Fibroblast of upper back skin (primary cell): ENCODE results near the gene TULP4.
"Not testable (repeated sequence)": the region's sequence is repeated elsewhere in the genome, so short reads cannot be mapped to it uniquely, and the experiment has no call there.

Experiments used
- DNase-seq: peaks from one replicate; pipeline ENCODE4 v3.0.0-alpha.2; 2013

TULP4 gene

DNA sequence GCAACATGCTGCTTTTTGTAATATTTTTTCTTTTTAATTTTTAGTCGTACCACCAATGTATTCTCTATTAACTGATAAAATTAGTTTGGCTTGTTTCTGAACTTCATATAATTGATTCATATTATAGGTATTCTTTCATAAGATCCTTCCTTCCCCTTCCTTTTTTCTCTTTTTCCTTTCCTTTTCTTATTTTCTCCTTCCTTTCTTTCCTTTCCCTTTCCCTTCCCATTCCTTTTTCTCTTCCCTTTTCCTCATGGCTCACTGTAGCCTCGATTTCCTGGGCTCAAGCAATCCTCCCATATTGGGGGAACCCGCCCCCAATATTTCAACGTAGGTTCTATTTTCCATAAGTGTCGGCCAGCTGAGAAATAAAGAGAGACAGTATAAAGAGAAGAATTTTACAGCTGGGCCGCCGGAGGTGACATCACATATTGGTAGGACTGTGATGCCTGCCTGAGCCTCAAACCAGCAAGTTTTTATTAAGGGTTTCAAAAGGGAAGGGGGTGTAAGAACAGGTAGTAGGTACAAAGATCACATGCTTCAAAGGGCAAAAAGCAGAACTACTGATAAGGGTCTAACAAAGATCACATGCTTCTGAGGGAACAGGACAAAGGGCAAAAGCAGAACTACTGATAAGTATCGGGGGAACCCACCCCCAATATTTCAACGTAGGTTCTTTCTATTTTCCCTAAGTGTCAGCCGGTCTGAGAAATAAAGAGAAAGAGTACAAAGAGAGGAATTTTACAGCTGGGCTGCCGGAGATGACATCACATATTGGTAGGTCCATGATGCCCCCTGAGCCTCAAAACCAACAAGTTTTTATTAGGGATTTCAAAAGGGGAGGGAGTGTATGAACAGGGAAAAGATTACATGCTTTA, 16.1 kb upstream of the TULP4 start:
- not testable (repeated sequence) for DNase-seq

DNA sequence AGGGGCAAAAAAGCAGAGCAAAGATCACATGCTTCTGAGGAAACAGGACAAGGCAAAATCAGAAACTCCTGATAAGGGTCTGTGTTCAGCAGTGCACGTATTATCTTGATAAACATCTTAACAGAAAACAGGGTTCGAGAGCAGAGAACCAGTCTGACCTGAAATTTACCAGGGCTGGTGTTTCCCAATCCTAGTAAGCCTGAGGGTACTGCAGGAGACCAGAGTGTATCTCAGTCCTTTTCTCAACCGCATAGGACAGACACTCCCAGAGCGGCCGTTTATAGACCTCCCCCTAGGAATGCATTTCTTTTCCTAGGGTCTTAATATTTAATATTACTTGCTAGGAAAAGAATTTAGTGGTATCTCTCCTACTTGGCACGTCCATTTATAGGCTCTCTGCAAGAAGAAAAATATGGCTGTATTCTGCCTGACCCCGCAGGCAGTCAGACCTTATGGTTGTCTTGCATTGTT, 15.4 kb upstream of the TULP4 start:
- DNase-seq, result not testable (repeated sequence)

DNA sequence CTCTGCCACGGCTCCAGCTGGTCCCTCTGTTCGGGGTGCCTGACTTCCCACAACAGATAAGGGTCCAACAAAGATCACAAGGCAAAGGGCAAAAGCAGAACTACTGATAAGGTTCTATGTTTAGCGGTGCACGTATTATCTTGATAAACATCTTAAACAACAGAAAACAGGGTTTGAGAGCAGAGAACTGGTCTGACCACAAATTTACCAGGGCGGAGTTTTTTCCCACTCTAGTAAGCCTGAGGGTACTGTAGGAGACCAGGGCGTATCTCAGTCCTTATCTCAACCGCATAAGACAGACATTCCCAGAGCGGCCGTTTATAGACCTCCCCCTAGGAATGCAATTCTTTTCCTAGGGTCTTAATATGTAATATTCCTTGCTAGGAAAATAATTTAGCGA, 14.6 kb upstream of the TULP4 start:
- DNase-seq, result not testable (repeated sequence)

DNA sequence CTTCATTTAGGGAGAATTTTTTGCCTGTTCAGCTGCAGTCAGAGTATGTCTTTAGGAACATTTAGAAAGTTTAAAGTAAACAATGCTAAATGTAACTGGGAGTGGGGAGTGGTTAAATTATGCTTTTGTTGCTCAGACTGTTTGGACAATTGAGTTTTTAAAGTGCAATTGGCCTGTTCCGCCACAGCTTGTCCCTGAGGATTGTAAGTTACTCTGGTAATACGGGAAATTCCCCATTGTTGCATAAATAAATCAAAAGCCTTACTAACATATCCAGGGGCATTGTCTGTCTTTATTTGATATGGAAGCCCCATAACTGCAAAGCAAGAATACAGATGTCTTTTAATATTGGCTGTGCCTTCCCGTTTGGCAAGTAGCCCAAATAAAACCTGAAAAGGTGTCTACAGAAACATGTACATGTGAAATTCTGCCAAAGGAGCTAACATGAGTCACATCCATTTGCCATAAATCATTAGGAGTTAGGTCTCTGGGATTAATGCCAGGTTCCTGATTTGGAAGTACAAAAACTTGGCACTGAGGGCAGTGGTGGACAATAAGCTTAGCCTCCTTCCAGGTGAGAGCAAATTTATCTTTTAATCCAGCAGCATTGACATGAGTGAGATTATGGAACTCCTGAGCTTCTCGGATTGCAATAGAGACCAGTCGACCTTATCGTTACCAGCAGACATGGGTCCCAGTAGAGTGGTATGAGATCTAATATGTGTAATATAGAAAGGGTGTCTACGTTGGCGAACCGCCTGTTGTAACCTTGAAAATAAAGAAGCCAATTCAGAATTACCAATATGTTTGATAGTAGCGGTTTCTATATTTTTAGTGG, 11.7 kb upstream of the TULP4 start:
- peak; percentile 63 for DNase-seq

DNA sequence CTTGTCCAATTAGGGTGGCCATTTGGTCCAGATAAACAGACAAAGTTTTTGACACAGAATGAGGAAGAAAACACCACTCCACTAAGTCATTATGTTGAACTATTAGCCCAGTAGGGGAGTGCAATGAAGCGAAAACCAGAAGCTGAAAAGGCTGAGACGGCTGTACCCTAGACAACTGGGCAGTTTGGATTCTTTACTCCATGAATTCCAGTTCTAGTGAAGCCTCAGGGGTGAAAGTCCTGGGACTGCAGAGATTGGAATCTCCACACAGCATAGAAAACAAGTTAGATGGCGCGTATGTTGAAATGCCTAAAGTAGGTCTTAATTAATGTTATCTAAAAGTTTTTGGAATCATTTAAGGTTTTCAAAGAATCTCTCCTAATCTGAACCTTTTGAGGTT, 10.7 kb upstream of the TULP4 start:
- not testable (repeated sequence) for DNase-seq

DNA sequence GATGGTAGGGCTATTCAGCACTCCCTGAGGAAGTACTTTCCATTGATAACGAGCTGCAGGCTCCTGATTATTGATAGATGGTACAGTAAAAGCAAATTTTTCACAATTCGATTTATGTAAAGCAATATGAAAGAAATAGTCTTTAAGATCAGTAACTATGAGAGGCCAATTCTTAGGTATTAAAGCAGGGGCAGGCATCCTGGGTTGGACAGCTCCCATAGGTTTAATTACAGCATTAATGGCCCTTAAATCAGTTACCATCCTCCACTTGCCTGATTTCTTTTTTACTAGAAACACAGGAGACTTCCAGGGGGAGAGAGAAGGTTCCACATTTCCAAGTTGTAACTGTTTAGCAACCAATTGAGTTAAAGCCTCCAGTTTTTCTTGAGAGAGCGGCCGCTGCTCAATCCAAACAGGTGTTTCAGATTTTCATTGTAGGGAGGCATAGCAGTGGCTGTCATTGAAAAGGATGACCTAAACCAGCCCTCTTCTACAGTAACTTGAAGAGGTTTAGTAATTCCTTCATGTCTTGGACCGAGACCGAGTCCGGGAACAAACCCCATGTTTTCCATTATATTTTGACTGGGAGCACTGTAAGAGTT, 10.0 kb upstream of the TULP4 start:
- DNase-seq, result not testable (repeated sequence)

DNA sequence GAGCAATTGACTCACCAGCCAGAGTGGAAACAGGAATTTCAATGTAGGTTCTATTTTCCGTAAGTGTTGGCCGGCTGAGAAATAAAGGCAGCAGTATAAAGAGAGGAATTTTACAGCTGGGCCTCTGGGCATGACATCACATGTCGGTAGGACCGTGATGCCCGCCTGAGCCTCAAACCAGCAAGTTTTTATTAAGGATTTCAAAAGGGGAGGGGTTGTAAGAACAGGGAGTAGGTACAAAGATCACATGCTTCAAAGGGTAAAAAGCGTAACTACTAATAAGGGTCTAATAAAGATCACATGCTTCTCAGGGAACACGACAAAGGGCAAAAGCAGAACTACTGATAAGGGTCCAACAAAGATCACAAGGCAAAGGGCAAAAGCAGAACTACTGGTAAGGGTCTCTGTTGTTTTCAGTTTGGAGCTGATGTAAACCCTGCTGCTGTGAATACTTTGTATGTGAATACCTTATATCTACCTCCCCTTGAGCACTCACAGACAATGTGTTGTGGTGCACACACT, 9.0 kb upstream of the TULP4 start:
- no peak for DNase-seq

DNA sequence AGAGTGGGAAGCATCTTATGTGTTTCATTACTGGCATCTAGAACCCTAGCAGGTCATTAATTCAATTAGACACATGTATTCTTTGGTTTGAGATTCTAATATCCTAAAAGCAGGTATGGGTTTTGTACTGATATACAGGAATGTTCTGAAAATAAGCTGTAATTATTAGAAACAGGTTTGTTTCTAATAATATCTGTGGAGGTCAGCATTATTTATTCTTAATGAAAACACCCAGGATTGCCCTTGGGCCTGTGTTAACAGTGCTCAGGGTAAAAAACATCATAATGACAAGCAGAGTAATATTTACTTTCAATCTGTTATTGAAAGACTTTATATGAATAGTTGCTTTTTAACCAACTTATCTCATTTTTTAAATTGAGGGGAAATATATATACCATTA, 8.0 kb upstream of the TULP4 start:
- DNase-seq, result no peak

DNA sequence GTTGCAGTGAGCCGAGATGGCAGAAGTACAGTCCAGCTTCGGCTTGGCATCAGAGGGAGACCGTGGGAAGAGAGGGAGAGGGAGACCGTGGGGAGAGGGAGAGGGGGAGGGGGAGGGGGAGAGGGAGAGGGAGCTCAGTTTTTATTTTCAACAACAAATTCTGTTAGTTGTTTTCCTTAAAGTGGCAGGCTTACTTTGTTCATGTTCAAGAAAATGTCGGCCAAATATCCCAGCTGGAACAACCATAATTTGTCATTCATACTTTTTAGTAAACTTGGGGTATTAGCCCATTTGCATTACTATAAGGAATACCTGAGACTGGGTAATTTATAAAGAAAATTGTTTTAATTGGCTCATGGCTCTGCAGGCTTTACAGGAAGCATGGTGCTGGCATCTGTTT, 2.5 kb upstream of the TULP4 start:
- DNase-seq, result no peak

DNA sequence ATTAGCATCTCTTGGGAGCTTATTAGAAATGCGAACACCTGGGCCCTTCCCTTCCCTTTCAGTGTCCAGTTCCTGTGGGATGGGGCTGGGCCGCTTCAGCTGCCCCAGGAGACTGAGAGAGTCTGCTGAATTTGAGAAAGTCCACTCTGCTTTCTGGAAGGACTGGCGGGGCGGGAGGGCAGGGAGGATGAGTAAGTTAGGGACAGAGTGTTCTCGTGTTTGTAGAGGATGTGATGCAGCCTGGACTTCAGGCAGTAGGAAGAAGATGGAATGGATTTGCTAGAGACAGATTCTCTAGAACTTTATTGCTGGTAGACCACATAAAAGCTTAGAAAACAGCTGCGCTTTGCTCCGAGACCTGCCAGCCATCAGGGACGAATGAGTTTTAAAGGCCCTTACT, 1.1 kb upstream of the TULP4 start:
- no peak for DNase-seq

DNA sequence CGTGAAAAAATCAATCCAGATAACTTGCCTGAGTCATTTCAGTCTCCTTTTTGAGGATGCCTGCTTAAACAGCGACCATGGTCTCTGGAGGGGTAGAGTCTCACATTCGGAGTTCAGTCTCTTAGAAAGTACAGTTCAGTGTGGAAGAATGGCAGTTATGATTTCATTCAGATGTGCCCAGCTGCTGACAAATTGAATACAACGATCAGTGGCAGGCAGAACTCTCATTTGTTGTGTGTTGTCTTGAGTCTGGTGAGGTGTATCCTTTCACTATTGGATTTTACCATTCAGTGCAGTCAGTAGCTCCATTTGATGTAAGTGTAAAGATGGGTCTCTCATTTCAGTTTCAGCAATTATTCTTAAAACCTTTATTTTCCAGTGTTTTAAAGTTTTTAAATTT, 639 bp upstream of the TULP4 start:
- no peak for DNase-seq

DNA sequence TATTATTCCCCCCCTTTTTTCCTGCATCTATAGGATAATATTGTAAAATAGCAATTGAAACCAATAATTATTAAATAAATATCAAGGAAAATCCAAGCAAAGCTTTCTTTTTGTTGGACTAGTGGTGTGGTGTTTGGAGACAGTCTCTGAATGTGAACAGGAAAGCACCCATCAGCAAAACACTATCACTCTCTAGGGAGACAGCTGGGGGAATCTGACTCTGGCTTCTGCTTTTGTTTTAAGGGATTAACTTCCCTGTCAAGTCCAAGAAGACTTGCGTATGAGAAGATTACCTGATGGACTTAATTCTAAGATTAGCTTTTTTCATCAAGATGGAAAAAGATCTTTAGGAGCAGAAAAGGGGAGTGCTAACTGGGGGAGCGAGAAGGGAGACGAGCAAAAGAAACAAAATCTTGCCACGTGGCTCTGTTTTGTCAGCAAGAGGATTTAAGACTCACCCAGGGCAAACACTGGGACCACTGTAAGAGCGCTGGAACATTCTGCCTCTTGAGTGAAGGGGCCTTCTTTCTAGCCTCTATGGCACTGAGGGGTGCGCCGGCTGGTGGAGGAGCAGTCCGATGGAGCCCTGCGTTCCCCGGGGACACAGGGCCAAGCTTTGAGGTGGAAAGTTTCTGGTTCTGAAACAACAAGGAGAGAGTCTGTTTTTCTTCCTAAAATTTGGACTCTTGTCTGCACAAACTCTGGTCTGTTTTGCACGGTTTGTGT, 570 bp downstream of the TULP4 start:
- DNase-seq, result no peak

DNA sequence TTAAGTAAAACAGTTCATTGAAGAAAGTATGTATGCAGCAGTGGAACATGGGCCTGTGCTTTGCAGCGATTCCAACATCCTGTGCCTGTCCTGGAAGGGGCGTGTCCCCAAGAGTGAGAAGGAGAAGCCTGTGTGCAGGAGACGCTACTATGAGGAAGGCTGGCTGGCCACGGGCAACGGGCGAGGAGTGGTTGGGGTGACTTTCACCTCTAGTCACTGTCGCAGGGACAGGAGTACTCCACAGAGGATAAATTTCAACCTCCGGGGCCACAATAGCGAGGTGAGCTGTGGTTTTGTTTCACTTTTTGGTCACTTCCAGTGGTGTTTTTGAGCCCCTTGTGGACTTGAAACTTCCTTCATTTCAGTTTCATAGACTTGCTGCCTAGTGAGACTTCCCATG, 1.7 kb downstream of the TULP4 start:
- no peak for DNase-seq

DNA sequence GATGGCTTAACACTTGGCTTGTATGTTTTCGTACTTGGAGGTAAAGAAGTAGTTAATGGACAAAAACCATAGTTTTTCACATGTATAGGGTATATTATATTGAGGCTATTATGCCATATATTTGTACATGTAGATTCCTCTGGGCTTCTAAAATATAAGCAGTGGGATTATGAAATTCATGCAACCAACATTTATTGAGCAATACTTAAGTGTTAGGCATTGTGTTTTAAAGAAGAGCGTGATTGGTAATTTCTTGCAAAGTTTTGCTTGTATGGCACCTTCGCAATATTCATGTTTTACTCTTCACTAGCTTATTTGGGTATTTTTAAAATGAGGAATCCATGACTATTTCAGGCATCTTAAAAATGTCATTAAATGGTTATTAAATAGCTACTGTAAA, 2.5 kb downstream of the TULP4 start:
- DNase-seq, result peak; percentile 20

DNA sequence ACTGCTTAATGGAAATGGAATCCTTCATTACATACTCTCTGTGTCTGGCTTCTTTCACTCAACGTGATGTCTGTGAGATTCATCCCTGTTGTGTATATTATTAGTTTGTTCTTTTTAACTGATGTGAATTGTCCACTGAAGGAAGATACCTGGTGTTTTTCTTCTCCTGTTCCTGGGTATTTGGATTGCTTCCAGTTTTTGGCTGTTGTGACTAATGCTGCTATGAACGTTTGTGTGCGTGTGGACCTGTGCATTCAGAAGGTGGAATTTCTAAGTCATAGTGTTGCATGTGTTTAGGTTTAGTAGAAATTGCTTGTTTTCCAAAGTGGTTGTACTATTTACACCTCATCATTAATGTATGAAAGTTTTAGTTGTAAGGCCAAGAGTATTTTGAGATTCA, 3.8 kb downstream of the TULP4 start:
- no peak for DNase-seq

DNA sequence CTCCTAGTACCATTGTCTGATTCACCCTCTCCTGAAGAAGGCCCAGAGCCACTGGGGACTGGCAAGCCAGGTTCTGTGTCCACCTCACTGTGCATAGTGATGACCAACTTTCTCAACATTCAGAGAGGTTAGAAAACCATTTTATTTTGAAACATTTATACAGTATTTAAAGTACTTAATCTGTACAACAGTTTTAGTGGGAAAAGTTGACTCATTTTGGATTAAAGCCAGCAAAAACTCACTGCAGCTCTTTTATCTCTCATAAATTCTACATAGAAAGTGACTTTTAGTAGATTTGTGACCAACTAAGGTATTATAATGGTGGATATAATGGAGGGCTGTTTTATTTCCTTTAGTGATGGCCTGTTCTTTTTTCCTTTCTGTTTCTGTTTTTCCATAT, 9.7 kb downstream of the TULP4 start:
- DNase-seq, result peak; percentile 73

DNA sequence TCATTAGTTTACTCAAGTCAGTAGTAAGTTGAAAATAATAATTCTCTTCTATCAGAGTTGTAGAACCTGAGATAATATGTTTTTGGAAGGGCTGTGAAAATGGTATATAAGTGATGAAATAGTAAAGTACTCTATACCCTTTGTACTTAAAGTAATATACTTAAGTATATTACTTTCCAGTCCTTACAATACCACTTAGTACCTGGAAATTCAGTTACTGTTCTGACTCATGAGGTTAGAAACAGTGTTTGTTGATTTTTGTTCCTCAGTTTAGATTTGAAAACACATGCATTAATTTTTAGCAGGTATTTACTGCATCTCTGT, 10.1 kb downstream of the TULP4 start:
- no peak for DNase-seq

DNA sequence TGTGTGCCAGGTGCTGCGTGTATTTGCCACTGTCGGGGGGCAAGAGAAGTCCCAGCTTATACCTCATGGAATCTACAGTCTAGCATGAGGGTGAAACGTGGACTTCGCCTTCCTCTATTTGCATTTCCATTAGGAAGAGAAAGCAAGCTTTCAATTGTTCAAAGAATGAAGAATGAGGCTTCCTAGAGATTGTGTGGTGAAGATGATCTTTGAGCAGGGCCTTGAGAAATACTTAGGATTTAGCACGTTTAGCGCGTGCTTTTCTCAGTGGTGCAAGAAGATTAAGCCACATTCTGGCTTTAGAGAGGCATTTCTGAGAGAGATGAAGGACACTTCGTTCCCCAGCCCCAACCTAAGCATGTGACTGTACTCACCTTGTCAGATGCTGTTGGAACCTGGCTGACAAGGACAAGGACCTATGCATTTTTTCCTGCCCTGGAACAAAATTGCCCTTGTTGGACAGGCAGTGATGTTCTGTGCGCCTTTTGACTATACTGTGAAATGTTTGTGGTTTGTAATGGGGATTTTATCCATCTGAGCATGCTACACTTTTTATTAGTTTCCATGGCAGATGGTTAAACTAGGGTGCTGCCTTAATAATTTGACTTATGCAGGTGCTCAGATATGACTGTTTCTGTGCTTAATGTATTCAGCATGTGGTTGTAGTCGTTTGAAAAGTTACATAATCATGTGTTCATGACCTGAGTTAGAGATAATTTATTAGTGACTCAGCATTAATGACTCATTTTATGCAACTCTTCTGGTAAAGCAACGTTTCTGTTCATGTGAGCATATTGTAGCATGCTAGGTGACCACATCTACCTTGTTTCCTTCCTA, 10.7 kb downstream of the TULP4 start:
- peak; percentile 82 for DNase-seq

DNA sequence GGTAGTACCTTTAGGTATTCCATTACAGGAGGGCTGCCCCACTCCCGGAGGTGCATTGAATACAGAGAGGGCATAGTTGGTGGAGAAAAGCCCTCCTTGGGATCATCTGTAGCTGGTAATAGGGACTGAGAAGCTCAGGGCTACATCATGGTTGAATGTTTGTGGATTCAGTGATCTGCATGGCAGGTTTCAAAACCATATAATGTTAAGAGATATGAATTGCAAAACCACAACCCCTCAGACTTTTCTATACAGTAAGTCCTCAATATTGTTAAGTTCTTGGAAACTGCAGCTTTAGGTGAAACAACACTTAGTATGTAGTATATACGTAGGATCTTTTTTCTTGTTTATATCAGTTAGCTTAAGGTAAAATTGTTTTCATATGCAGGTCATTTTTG, 11.3 kb downstream of the TULP4 start:
- no peak for DNase-seq

DNA sequence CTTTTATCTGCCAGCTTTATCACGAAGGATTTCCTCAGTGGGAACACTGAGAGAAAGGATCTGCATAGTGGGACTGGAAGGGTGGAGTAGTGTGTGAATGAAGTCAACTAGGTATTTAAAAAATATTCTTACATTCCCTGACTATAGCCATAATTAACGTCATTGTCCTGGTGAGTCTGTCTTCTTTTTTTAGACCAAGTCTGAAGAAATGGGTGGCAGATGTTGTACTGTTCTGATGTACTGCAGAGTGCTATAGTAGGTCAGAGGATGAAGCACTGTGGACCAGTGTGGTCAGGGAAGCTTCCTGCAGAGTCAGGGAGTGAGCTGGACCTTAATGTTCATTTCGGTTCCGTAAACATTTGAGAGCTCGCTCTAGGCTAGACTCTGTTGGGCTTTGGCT, 11.9 kb downstream of the TULP4 start:
- no peak for DNase-seq

DNA sequence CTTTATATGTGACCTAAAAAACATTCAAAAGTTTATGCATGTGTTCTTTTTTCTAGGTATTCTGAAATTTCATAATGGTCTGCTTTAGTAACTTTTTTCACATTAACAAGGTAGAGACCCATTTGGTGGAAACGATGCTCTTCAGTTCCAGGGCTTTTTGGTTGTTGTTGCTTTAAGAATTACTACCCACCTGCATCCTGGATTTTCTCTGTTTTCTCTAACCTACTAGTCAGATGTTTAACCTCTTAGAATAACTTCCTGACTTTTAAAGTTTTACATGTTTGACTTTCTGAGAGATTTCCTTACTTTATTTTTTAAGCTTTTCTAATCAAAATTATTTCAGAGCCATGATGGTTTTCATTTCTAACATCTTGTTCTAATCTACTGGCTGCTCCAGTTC, 14.9 kb downstream of the TULP4 start:
- no peak for DNase-seq

DNA sequence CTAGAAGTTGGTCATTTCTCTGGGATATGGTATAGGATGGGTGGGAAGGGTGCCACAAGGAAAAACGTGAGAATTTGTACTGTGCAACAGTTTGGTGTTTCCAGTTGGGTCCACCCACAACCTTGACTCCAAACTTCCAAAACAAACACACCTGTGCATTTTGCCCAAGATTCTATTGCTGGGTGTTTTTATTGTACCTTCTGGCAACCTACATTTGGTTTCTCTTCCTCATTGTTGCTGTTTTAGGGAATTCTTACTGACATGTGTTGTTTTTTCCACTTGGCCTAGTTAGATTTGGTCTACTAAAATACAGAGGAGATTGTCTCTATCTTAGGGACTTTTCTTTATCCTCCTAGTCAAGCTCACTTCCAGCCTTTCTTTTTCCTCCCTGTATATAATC, 16.7 kb downstream of the TULP4 start:
- DNase-seq, result no peak
